KG1 (cell line): ENCODE measurements around the gene LPCAT1.
"Not testable (repeated sequence)": the region's sequence is repeated elsewhere in the genome, so short reads cannot be mapped to it uniquely, and the experiment has no call there.

ENCODE experiments used
- DNase-seq: peaks from one replicate; lab custom pipeline; 2025; lab: John Stamatoyannopoulos, UW

The LPCAT1 gene

GRCh38 chr5:1540831-1541701 is 17.3 kb upstream of the LPCAT1 start:
- DNase-seq = no peak

GRCh38 chr5:1540166-1540565 is 16.4 kb upstream of the LPCAT1 start:
- no peak for DNase-seq

GRCh38 chr5:1539393-1540161 is 15.8 kb upstream of the LPCAT1 start:
- not testable (repeated sequence) for DNase-seq

- no peak for DNase-seq
These were observed 15.1 kb upstream of the LPCAT1 start for GRCh38 chr5:1538741-1539392.

GRCh38 chr5:1538276-1538675 is 14.5 kb upstream of the LPCAT1 start:
- DNase-seq = no peak

GRCh38 chr5:1537603-1538154 is 13.9 kb upstream of the LPCAT1 start:
- no peak for DNase-seq

- DNase-seq = no peak
These were observed 13.3 kb upstream of the LPCAT1 start for GRCh38 chr5:1536871-1537602.

- DNase-seq = no peak
These were observed 12.6 kb upstream of the LPCAT1 start for GRCh38 chr5:1536322-1536845.

- DNase-seq = no peak
These were observed 11.9 kb upstream of the LPCAT1 start for GRCh38 chr5:1535646-1536045.

- no peak for DNase-seq
These were observed 8.6 kb upstream of the LPCAT1 start for GRCh38 chr5:1532384-1532783.

- DNase-seq = no peak
These were observed 5.7 kb upstream of the LPCAT1 start for GRCh38 chr5:1529498-1529897.

- DNase-seq = no peak
These were observed 3.9 kb upstream of the LPCAT1 start for GRCh38 chr5:1527533-1528205.

- DNase-seq = no peak
These were observed 2.9 kb upstream of the LPCAT1 start for GRCh38 chr5:1526681-1527131.

GRCh38 chr5:1526190-1526631 is 2.5 kb upstream of the LPCAT1 start:
- DNase-seq = no peak

GRCh38 chr5:1525624-1526189 is 1.9 kb upstream of the LPCAT1 start:
- no peak for DNase-seq

GRCh38 chr5:1524799-1525623 is 1.3 kb upstream of the LPCAT1 start:
- no peak for DNase-seq

GRCh38 chr5:1524481-1524798 is 680 bp upstream of the LPCAT1 start:
- no peak for DNase-seq

- DNase-seq = no peak
These were observed 324 bp downstream of the LPCAT1 start for GRCh38 chr5:1523480-1523792.

GRCh38 chr5:1522601-1523479 is 920 bp downstream of the LPCAT1 start:
- DNase-seq = no peak
